Cerebellar cortex (tissue), 1 donor: ENCODE results near the gene HOXA11.

ENCODE experiments used
- DNase-seq: peaks from one replicate; pipeline ENCODE4 v3.0.0-alpha.2; 2015; ENCODE audit warnings: low spot score

Gene HOXA11

DNA sequence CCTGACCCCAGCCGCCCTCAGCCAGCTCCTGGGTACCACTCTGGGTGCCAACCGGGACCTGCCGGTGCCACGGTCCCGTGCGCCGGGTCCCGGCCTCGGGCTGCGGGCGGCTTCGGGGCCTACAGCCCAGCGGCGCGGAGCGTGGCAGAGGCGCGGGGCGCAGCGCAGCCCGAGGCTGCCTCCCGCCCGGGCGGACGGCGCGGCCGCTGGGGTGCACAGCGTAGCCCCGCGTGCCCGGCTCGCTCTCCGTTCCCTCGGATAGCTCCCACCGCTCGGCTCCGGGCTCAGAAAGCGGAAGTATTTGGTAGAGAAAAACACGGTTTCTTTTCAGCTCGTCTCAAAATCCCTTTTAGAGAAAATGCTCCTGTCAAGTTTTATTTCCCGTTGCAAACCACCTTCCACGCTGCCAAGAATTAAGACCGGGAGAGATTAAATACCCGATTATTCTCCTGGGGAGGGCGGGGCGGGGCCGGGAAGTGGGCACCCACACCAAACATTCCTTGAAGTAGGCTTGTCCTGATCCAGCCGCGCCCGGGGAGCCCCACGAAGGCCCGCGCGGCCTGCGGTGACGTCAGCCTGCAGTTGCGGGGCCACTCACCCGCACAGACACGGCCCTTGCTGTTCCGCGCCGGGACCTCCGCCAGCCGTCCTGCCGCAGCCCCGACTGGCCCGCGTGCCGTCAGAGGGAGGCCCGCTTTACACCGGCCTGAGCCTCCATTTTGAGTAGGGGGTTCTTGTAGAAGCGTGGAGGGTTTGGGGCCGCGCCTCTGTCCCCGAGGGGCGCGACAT, 7.7 kb upstream of the HOXA11 start:
- no peak for DNase-seq

DNA sequence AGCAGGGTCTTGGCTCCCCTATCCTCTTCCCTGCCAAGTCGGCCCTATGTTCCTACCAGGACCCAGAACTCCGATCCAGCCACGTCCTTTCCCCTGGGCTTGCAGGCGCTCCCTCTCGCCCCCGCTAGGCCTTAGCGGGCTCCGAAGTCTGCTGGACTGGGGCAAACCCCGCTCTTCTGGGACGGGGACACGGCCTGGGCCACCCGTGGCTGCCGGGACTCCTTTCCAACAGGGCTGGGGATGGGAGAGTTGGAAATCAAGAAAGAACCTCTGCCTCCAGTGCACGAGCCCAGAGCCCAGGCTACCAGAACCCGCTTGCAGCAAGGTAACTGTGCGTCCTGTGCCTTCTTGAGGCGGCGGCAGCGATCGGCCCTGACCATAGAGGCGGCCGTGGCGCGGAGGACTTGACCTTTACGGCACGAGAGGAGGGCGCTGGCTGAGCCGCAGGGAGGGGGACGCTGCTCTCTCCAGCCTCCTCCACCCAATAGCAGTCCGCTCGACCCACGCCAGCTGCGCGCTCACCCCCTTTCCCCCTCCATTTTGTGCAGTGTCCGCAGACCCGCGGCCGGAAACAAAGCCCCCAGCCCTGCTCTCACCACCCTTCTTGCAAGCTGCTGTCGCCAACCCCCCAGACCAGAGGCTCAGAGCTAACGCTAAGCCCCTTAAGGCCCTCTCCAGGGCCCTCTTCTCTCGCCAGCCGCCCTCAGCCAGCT, 7.0 kb upstream of the HOXA11 start:
- DNase-seq, result no peak

GRCh38 chr7:27191161-27191731, 6.2 kb upstream of the HOXA11 start:
- no peak for DNase-seq

- DNase-seq, result no peak
Measured at GRCh38 chr7:27189997-27190748, 5.1 kb upstream of the HOXA11 start.

DNA sequence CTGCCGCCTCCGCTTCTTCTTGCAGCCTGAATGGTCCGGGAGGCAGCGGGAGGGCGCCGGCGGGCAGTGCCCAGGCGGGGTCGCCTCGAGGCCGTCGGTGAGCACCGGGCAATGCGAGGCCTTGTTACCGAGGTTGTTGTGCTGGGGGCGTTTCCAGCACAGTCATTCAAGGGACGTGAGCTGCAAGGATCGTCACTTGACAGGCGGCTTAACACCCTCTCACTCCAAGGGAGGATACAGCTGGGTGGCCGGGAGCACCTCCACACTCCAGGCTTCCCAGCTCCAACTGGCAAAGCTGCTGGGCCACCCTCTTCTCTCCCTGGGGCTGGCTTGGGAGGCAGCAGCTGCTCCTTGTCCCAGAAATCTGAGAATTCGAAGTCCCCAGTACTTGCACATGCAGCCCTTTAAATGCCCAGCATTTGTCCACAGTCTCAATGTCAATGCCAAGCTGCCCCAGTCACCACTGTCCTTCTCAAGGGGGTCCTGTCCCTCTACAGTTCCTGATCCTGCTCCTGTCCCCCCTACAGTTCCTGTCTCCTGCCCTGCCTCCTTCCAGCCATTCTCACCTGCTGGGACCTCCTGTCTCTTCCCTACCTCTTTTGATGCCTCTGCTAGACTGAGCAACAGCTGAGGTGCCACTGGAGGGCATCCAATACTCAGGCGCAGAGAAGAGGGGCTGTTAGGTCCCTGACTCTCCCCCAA, 4.4 kb upstream of the HOXA11 start:
- DNase-seq, result no peak

GRCh38 chr7:27188386-27189294, 3.6 kb upstream of the HOXA11 start:
- DNase-seq, result no peak

GRCh38 chr7:27187475-27188385, 2.7 kb upstream of the HOXA11 start:
- DNase-seq, result no peak

DNA sequence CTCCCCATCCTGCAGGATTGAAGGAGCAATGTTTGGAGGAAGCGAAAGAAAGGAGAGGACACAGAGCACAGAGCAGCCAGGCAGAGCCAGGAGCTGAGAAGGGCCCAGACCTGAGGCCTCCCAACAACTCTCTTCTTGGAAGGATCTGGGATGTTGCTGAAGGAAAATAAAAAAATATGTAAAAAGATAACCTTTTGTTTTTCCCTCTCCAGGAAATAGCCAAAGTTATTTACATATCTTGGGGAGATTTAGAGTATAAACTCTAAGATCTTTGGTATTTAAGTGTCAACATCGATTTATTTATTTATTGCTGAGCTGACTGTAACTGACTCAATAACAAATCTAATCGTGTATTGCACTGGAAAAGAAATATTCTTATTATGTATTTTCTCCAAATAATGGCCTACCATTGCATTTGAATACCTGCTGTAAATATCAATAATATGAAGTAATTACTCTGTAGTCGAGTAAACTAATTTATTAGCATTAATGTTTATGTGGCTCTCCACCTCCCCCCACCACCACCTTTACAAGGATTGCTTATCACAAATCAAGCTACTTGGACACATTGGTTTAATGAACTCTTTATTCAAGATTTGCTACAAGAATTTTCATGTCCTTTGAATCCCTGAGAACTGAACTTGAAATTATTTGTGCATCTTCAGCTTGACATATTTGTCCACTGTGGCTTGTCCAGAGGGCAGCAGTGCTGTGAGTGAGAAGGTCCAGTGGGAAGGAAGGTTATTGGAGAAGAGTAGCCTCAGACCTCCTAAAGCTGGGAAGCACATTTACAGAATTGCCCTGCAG, 1.8 kb upstream of the HOXA11 start:
- no peak for DNase-seq

DNA sequence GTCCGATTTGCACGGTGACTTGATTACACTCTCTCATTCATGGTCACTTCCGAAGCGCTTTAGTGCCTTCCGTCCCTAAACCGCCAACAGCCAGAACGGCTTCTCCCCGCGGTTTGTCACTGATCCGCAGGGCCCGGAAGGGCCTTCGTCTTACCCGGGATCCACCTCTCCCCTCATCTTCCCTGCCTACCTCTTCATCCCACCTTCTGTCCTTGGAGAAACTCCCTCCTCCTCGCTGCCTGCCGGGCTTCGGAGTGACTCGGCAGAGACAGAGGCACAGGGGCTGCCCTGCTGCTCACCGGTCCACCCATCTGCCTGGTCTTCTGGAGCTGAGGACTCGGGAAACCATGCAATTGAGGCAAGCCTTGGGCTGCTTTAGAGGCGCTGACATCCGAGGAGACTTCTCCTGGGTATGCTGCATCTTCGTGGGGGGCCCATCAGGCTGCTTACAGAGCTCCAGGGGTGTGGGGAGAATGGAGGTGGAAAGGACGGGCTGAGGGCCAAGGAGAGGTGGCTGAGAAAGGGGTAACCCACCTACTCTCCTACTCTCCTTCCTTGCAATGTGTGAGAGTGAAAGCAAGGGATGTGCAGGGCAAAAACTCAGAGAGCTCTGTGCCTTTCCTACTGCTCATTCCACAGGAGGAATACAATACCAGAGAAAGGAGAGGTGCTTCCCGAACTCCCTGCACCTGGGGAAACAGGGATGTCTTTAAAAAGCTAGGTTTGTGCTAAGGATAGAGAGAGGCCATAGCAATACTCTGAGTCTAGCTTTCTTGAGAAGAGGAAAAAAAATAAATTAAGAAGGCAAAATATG, 1.0 kb upstream of the HOXA11 start:
- DNase-seq, result no peak

GRCh38 chr7:27184337-27185012, 557 bp downstream of the HOXA11 start:
- DNase-seq, result no peak

DNA sequence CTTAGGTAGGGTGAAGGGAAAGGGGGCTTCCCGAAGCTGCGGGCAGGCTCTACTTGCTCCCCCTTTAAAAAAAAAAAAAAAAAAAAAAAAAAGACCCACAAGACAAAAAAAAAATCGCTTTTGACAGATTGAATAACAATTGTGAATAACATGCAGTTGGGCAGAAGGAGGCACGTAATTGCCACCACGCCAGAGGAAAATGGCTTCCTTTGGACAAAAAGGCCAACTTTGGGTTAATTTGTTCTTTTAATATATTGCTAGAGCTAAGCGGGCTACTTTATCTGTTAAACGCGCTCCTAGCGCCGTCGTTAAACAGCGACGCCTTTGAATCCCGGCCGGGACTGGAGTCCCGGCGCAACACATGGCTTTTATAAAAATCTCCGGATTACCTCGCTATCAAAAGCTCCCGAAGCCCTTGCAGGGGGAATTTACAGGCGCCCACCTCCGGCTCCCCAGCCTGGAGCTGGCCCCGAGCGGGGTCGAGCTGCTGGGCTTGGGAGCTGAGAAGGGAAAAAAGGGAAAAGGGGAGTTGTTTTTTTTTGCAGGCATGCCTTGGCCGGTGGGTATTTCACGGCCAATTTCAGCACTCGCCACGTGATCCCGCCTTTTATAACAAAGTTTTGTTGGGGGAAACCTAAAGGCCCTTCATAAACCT, 1.2 kb downstream of the HOXA11 start:
- DNase-seq, result no peak

DNA sequence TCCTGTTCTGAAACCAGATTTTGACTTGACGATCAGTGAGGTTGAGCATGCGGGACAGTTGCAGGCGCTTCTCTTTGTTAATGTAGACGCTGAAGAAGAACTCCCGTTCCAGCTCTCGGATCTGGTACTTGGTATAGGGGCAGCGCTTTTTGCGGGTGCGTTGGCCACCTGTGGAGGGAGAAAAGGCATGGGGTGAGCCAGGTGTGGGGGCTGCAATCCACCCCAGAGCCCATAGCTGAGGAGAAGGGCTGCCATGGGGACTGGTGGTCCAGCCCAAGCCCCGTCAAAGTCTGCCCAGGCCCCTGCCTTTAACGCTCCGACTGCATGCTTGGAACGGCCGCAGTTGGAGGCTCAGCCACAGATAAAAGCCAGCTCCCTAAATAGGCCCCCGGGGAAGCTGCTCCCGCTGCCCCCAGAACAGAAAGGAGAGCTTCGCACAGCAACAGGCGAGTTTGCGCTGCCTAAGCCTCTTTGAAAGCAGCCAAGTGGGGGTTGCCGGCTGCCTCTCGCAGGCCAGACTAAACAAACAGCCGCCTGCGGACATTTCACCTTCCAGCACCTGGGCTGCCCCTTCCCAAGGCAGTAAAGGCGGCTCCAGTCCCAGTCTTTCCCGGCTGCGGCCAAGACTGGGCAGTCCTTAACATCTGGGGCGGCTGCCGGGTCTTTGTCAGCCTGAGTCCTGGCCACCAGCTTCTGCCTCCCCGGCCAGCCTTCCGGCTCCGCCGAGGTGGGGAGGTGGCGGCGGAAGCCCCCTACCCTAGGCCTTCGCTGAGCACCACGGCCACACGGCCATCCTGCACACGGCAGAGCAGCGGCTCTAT, 2.0 kb downstream of the HOXA11 start:
- no peak for DNase-seq

GRCh38 chr7:27182285-27182841, 2.7 kb downstream of the HOXA11 start:
- no peak for DNase-seq

- no peak for DNase-seq
Measured at GRCh38 chr7:27181795-27182275, 3.2 kb downstream of the HOXA11 start.
